ENCODE results near the gene B3GNT3.
A peak's percentile ranks its signal among the peaks of the same experiment; 100 is the strongest.

Gene B3GNT3

DNA sequence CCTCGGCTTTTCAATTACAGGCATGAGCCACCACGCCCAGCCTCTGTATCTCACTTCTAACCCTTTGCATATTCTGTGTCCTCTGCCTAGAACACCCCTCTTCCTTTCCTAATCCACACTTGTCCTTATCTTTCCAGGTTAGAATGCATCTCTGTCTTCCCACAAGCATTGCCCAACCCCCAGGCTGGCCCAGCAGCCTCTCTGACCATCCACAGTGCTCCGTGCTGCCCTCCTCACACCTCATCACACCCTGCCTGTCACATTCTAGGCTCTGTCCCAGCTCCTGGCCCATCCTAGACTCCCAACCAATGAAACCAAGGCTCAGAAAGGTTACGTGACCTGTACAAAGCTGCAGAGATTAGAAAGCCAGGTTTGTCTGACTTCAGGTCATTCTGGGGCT lies 41.6 kb downstream of the B3GNT3 start:
- DNase-seq = no peak

- DNase-seq = no peak
Measured at GRCh38 chr19:17837972-17838371, 43.0 kb downstream of the B3GNT3 start.

DNA sequence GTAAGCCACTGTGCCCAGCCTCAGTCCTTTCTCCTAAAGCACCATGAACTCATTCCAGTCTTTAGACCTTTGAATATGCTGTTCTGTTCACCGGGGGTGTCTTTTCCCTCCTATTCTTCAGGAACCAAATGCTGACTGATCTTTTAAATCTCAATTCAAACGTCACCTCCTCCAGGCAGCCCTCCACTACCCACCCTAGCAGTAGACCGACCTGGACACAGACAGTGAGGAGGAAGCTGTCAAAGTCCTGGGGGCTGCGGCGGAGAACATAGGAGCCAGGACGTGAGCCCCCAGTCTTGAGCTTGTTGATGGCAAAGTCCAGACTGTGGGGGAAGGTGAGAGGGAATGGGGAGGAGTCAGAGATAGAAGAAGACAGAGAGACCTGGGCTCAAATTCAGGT lies 45.1 kb downstream of the B3GNT3 start:
- DNase-seq = no peak

- DNase-seq = no peak
Measured at GRCh38 chr19:17841371-17841809, 46.5 kb downstream of the B3GNT3 start.

DNA sequence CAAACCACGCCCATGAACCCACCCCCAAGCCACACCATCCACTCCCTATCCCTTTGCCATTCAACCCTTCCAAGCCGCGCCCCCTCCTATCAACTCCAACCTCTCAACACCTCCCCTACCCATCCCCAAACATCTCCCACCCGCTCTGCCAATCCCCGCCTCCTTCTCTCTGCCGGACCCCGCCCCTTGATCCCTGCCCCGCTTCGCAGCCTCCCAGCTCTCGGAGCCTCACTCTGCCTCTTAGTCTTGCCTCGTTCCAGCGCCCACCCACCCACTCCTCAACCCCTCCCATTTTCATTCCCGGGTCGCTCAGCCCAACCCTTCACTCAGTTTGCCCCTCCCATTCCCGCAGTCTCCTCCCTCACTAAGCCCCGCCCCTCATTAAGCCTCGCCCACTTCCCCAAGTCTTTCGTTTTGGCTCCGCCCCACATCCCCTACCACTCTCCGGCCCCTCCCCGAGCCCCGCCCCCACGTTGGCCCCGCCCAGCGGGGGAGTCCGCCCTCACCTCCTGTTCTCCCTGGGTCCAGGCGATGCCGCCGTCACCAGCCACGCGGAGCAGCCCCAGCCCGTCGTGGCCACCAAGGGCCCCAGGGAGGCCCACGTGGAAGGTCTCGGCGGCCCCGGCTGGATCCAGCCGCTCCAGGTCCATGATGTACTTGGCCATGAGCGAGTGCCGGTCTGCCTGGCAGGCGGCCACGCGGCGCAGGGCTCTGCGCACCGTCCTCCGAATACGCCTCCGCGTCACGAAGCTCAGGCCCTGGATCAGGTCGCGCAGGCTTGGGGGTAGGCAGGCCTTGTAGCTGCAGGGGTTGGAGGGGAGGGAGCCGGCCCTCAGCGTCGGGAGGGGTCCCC lies 47.1 kb downstream of the B3GNT3 start:
- peak; percentile 71 for DNase-seq

DNA sequence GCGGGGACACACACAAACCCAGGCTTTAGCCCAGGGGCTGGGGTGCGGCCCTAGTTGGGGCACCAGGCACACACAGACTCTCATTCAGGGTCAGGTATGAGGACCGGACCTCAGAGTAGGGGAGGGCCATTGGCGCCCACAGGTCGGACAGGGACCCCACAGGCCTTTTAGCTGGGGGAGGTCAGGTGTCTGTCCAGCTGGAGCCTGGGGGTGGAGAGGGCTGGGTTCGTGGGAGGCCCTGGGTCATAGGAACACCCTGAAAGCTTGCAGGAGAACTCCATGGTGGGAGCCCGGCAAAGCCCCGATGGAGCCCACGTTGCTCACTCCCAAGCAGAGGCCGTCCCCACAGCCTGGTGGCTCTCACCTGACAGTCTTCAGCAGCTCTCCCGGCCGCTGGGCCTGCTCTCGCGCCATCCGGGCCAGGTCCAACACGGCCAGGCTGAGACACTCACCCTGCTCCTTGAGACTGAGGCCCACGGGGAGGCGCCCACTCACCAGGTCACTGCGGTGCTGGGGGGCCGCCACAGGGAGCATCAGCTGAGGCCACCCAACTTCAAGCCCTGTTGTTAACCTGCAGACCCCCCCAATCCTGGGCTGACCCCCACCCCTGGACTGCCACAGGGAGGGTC lies 47.8 kb downstream of the B3GNT3 start:
- DNase-seq = no peak

- DNase-seq = no peak
Measured at GRCh38 chr19:17843292-17843827, 48.4 kb downstream of the B3GNT3 start.

DNA sequence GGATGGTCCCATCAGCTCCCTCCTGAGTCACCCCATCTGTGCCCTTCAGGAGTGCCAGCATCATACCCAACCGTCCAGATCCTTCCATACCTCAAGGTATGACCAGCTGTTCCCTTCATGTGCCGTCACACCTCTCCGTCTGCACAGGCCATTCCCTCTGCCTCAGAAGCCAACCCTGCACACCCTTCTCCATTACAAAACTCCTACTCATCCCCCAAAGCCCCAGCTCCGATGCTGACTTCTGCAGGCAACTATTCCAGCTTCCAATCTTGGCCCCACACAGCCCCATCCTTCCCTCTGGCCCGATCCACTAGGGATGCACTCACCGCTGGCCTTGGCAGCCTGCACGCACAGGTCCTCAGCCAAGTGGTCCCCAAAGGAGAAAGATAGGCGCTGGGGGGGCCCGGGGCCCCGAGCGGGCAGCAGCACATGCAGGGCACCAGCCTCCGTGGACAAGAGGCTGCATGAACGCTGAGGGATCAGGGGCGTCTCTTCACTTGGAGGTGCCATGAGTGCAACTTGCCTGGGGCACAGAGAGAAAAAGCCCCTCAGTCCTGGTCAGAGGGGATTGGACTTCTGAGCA lies 49.1 kb downstream of the B3GNT3 start:
- no peak for DNase-seq

DNA sequence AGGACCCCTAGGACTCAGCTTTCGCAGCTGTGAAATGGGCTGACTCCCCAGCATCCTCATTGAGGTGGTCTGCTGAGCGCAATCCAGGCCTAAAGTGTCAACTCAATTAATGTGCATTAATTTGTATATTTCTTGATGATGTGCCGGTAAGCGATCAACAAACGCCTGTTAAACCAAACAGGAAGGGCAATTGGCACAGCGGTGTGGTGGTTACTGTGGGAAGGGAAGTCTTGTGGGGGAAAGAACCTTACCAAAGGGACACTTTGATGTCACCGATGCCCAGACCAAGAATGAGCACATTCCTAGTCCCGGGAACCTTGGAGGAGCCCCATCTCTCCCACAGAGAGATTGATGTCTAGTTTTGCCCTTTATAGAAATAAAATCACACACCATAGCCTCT lies 51.2 kb downstream of the B3GNT3 start:
- DNase-seq = peak; percentile 64

DNA sequence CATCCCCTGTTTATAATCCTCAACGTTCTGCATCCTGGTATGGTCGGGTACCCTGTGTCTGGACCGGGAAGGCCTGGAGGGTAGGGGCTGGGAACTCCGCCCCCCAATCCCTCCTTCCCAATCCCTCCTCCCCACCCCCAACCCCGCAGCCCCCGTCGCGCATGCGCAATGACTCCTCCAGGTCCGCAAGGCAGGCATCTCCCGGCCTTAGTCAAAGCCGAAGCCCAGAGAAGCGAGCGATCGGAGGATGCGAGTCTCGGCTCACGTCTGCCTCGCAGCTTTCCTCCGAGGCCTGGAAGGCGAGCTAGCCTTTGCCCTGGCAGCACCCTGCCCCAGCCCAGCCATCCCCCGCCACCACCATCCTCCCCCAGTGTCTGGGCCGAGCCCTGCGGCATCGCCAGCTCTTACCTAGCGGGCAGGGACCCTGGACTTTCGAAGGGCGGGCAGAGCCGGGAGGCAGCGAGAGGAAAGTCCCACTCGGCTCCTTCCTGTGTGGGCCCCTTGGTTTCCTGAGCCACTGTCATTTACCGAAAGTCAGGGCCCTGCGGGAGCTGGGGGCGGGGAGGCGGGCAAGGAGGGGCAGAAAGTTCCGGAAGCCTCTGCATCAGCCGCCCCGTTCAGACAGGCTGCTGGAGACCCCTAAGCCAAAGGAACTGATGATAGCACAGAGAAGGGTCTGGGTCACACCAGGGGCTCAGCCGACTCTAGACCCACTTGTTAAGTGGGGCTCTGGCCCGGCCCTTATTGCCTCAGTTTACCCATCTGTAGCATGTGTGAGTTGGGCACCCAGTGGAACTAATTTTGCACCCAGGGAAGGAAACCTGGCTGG lies 52.8 kb downstream of the B3GNT3 start, which contains the start of gene JAK3:
Gene JAK3, minus strand, starts transcription at position 445 of the 829 bp plus-strand sequence. CDS start 3,565 bp downstream, outside the sequence.
- peak; percentile 94 for DNase-seq

DNA sequence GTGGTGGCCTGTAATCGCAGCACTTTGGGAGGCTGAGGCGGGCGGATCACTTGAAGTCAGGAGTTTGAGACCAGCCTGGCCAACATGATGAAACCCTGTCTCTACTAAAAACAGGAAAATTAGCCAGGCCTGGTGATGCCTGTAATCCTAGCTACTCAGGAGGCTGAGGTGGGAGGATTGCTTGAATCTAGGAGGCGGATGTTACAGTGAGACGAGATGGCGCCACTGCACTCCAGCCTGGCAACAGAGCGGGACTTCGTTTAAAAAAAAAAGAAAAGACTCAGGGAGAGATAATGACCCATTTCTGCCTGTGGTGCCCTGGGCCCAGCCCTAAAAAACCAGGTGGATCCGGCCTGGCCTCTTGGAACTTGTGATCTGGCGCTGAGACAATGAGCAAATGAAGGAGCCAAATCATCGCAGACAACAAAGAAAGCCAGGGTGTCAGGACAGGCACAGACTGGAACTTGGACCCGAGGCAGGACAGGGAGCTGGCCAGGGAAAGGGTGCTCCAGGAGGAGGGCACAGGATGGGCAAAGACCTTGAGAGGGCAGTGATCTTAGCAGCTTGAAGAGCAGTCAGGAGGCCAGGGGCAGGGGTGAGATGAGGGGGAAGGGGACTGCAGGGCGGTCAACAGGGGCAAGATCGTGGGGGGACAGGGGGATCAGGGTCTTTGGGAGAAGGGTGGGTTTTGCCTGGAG lies 53.8 kb downstream of the B3GNT3 start:
- DNase-seq = no peak

DNA sequence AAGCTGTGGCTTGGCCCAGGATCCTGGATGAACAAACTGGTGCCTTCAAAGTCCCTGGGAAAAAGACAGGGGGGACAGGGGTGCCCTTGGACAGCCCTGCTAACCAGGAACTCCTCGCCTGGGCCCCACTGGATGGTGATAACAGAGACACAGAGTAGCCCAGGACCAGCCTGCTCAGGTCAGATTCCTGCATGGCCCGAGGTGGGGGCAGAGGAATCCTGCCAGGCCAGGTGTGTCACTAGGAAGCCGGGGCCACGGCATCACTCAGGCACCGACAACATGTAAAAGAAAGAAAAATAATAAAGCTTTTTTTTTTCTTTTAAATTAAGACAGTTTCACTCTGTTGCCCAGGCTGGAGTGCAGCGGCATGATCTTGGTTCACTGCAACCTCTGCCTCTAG lies 59.1 kb downstream of the B3GNT3 start:
- DNase-seq = no peak

- peak; percentile 93 for DNase-seq
Measured at GRCh38 chr19:17855280-17856152, 60.6 kb downstream of the B3GNT3 start.

- DNase-seq = peak; percentile 100
Measured at GRCh38 chr19:17859533-17860330, 64.8 kb downstream of the B3GNT3 start, which contains the start of gene RPL18A. Gene RPL18A (plus strand): TSS chr19:17859910. CDS start chr19:17859957, 47 bp downstream.

DNA sequence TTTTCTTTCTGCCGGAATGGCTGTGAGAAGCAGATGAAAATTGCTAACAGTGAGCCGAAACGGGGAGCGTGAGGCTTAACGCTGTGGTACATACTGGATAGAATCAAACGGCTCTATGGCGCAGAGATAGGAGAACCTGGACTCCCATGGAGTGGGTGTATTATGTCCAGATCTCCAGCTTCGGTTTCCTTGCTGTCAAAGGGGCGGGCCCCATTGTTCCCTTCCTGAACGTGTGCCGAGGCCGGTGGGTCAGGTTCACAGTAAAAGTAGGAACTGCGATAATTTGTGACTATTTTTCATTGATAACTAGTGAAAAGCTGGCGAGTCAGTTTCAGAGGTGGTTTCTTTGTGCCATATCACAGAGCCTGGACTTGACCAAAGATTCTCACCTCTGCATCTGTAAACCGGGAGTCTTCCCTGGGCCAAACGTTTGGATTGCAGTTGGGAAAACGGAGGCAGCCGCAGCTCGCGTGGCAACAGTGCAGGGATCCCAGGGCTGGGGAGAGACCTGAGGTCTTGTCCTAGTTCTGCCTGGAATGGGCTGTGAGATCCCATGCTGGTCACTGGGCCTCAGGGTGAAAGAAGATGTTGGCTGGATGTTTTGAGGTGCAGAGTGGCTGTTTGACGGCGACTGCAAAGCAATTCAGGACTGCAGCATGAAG lies 65.5 kb downstream of the B3GNT3 start:
- DNase-seq = no peak

GRCh38 chr19:17860993-17861360 lies 66.0 kb downstream of the B3GNT3 start:
- no peak for DNase-seq

DNA sequence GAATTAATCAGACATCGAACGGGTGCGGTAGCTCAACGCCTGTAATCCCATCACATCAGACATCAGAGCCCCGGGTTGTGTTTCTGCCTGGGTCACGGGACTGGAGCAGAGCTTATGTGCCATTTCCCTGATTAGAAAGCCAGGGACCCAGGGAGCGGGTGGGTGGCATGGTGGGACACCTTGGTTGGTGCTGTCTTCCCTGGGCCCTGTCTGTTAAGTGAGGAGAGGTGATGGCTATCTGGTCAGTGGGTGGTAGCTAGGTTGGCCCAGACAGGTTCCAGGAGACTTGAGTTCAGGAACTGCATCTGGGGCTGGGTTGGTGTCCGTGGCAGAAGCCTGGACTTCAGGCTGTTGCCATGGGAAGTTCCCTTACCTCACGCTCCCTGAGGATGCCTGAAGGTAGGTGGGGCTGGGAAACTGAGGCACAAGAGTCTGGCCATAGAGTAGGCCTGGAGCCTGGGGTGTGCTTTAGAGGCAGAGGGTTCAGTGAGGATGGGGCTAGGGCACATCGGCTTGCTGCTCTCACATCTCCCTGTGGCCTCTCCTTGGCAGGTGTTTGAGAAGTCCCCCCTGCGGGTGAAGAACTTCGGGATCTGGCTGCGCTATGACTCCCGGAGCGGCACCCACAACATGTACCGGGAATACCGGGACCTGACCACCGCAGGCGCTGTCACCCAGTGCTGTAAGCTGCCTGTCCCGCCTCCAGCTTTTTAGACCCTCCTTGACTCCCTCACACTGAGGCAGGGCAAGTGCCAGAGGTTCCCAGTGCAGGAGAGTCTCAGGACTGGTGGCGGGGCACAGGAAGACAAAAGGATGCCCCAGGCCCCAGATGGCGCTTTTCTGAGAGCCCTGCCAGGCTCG lies 66.8 kb downstream of the B3GNT3 start:
- no peak for DNase-seq

Measured in activated CD4-positive, alpha-beta T cell treated with anti-CD3 and anti-CD28 coated beads, Interleukin-2, amount 50 U/mL, for 16 hours (primary cell).